DOHH2 (cell line): ENCODE results near the gene MEA1.

Source experiments
- H3F3A ChIP-seq: fragments of 200-600 bp; sonication (generic), shearing (Covaris generic); 2 replicates; pipeline ENCODE4 v1.6.0; 2016; ENCODE audit warnings: antibody characterized with exemption, mild to moderate bottlenecking; ENCODE audit not compliant: control insufficient read depth, insufficient read depth
- H3K27ac ChIP-seq: fragments of 200-600 bp; sonication (generic); 2 replicates; pipeline ENCODE4 v1.5.1; 2014; ENCODE audit warnings: low read depth, mild to moderate bottlenecking, low read length, moderate library complexity
- H3K27me3 ChIP-seq: fragments of 200-600 bp; sonication (generic); 2 replicates; pipeline ENCODE4 v1.6.1; 2014; ENCODE audit warnings: mild to moderate bottlenecking, low read length, mixed read lengths; ENCODE audit not compliant: control insufficient read depth
- H3K36me3 ChIP-seq: fragments of 200-600 bp; sonication (generic); 2 replicates; pipeline ENCODE4 v1.6.1; 2014; ENCODE audit warnings: mild to moderate bottlenecking, low read length, moderate library complexity, mixed read lengths; ENCODE audit not compliant: control insufficient read depth
- H3K4me1 ChIP-seq: fragments of 200-600 bp; sonication (generic); 2 replicates; pipeline ENCODE4 v1.6.1; 2014; ENCODE audit warnings: mild to moderate bottlenecking, low read length, mixed read lengths; ENCODE audit not compliant: control insufficient read depth
- H3K4me2 ChIP-seq: fragments of 200-600 bp; sonication (generic); 2 replicates; pipeline ENCODE4 v1.6.0; 2014; ENCODE audit warnings: mild to moderate bottlenecking, low read length, moderate library complexity
- H3K4me3 ChIP-seq: fragments of 200-600 bp; sonication (generic); 2 replicates; pipeline ENCODE4 v1.5.1; 2014; ENCODE audit warnings: mild to moderate bottlenecking, low read length, mixed read lengths
- H3K79me2 ChIP-seq: fragments of 200-600 bp; sonication (generic); 2 replicates; pipeline ENCODE4 v1.6.1; 2014; ENCODE audit warnings: mild to moderate bottlenecking, low read length, mixed read lengths; ENCODE audit not compliant: control insufficient read depth
- H3K9me2 ChIP-seq: fragments of 200-600 bp; sonication (generic); replicated peaks from 2 replicates; pipeline ENCODE4 v1.6.1; 2014; ENCODE audit warnings: mild to moderate bottlenecking, low read length, mixed read lengths; ENCODE audit not compliant: control insufficient read depth
- H3K9me3 ChIP-seq: fragments of 200-600 bp; sonication (generic); 2 replicates; pipeline ENCODE4 v1.6.1; 2014; ENCODE audit warnings: antibody characterized with exemption, low read length, mixed read lengths; ENCODE audit not compliant: control insufficient read depth, insufficient read depth
- H4K20me1 ChIP-seq: fragments of 200-600 bp; sonication (generic); 2 replicates; pipeline ENCODE4 v1.6.0; 2014; ENCODE audit warnings: low read depth, mild to moderate bottlenecking, antibody characterized with exemption, low read length, moderate library complexity; ENCODE audit not compliant: control insufficient read depth, insufficient read depth
- EZH2phosphoT487 ChIP-seq: fragments of 200-600 bp; sonication (generic); IDR thresholded peaks from 2 replicates; pipeline ENCODE4 v1.6.1; 2017; ENCODE audit warnings: borderline replicate concordance, mild to moderate bottlenecking, antibody characterized with exemption, low read length, moderate library complexity, mixed read lengths
- TF ChIP-seq, protein P1 (sequence below): fragments of 200-600 bp; sonication (generic); IDR thresholded peaks from one replicate; pipeline ENCODE4 v1.5.1; 2014; ENCODE audit warnings: antibody characterized with exemption, mild to moderate bottlenecking, low read depth, low read length; ENCODE audit not compliant: poor library complexity, severe bottlenecking

Gene MEA1

DNA sequence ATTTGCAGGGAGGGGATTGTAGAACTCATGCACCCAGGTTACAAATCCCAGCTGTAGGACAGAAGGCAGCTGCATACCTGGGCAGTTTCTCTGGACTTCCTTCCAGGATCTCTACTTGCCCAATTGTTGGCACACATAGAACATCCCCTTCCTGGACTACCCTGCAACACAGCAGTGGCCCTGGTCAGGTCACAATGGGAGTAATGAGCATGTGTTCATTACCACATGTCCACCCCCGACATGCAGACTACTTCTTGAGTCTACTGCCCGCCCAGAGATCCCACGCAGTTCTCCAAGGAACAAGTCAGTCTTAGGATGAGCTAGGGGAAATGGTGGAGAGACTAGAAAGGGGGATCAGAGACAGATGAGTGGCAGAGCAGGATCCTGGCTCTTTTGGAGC, 39.8 kb downstream of the MEA1 start:
- Histone ChIP-seq H3K9me3 (no peaks in the 10 kb centered on the region), H3K4me2 (no peak overlapping the region), H3K79me2 (peaks cover 51% of the 10 kb centered on the region), H3K27ac (no peak overlapping the region), H3K9me2 (no peaks in the 10 kb centered on the region), H3K4me1 (peaks cover 20% of the 10 kb centered on the region), H3K27me3 (no peaks in the 10 kb centered on the region), H4K20me1 (peaks cover 6% of the 10 kb centered on the region; the same call in 1 of the 2 replicates), H3F3A (0 out of 2 replicates have a peak, but pooled peaks cover 5% of the 10 kb centered on the region), H3K4me3 (no peak overlapping the region), H3K36me3 (peaks cover 56% of the 10 kb centered on the region)
- TF ChIP-seq, protein P1, sequence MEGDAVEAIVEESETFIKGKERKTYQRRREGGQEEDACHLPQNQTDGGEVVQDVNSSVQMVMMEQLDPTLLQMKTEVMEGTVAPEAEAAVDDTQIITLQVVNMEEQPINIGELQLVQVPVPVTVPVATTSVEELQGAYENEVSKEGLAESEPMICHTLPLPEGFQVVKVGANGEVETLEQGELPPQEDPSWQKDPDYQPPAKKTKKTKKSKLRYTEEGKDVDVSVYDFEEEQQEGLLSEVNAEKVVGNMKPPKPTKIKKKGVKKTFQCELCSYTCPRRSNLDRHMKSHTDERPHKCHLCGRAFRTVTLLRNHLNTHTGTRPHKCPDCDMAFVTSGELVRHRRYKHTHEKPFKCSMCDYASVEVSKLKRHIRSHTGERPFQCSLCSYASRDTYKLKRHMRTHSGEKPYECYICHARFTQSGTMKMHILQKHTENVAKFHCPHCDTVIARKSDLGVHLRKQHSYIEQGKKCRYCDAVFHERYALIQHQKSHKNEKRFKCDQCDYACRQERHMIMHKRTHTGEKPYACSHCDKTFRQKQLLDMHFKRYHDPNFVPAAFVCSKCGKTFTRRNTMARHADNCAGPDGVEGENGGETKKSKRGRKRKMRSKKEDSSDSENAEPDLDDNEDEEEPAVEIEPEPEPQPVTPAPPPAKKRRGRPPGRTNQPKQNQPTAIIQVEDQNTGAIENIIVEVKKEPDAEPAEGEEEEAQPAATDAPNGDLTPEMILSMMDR: no peak
- TF ChIP-seq EZH2phosphoT487: no peak

DNA sequence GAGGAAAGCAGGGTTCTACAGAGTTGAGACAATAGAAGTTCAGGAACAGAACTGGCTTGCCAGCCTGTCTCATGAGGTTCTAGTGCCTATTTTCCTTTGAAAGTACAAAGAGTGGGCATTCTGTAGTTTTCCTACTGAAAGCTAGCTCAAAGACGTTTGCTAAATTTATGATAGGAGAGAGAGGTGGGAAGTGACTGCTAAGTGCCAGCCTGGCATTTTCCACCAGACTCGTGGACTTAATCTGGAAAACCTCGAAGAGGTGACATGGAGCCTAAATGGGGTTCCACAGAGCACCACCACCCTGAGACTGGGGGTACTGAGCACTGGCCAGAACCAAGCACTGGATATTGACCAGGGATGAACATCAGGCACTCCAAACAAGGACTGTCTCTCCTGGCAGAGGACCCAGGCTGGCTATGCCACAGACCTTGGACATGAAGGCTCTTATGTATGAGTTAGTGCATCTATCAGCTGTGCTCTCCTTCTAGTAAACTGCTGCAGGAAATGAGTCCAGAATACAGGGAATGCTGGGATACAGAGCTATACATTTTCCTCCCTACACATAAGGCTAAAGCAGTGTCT, 41.9 kb downstream of the MEA1 start:
- H3K9me3 ChIP-seq: no peaks in the 10 kb centered on the region
- TF ChIP-seq, protein P1: no peak
- TF ChIP-seq EZH2phosphoT487: no peak
- H3K27ac ChIP-seq: no peak overlapping the region
- H3F3A ChIP-seq: 0 out of 2 replicates have a peak, but pooled peaks cover 5% of the 10 kb centered on the region
- H4K20me1 ChIP-seq: peaks cover 6% of the 10 kb centered on the region; the same call in 1 of the 2 replicates
- no peaks in the 10 kb centered on the region for H3K27me3 ChIP-seq
- peaks cover 7% of the 10 kb centered on the region for H3K4me1 ChIP-seq
- no peak overlapping the region for H3K4me3 ChIP-seq
- H3K79me2 ChIP-seq: peaks cover 30% of the 10 kb centered on the region
- H3K36me3 ChIP-seq: peaks cover 51% of the 10 kb centered on the region
- no peak overlapping the region for H3K4me2 ChIP-seq
- no peaks in the 10 kb centered on the region for H3K9me2 ChIP-seq

DNA sequence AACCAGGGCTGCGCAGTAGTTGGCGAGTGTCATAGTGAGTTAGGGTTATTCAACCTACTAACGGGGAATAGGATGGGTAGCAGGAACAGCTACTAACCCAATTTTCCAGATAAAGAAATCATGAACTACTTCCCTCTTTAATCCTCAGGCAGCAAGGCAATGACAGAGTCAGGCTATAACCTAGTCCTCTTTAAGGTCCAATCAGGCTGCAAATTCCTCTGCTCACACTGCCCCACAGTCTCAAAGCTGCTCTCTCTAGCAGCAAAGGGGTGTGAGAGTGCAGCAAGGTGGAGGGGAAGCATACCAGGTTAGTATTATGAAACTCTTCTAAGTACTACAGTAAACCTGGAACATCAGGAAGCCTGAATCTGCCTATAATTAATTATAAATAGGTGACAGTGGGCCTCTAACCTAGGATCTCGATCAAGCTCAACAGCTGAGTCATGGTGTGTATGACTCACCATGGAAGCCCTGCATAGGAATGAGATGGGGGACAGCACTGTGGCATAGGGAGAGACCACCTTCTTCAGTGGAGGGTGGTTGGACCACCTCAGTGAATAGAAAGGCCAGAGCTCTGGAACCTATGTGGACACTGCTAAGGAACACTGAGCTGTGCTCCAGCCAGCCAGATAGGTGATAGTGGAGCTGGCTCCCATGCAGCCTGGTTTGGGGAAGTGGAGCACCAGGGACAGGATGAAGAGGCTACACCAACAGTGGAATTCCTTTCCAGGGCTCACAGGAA, 42.7 kb downstream of the MEA1 start:
- TF ChIP-seq EZH2phosphoT487: no peak
- TF ChIP-seq, protein P1: no peak
- peaks cover 22% of the 10 kb centered on the region for H3K79me2 ChIP-seq
- H3K9me2 ChIP-seq: no peaks in the 10 kb centered on the region
- H3K27ac ChIP-seq: no peak overlapping the region
- H3K4me1 ChIP-seq: no peaks in the 10 kb centered on the region; the same call in 1 of the 2 replicates
- H3K4me2 ChIP-seq: no peak overlapping the region
- peaks cover 6% of the 10 kb centered on the region; the same call in 1 of the 2 replicates for H4K20me1 ChIP-seq
- no peaks in the 10 kb centered on the region for H3K9me3 ChIP-seq
- 0 out of 2 replicates have a peak, but pooled peaks cover 5% of the 10 kb centered on the region for H3F3A ChIP-seq
- H3K4me3 ChIP-seq: no peak overlapping the region
- H3K36me3 ChIP-seq: peaks cover 49% of the 10 kb centered on the region
- H3K27me3 ChIP-seq: no peaks in the 10 kb centered on the region
